MCF 10A (cell line): ENCODE measurements around the gene ITGB7. TPM values are rescaled to one million over a fixed set of nuclear protein-coding genes. Genes with fewer than 3 reads are reported as not detected.
A peak's percentile ranks its signal among the peaks of the same experiment; 100 is the strongest.

Source experiments
- BruUV-seq: library from RNA; stranded (reverse); fragments of 400-500 nt; replicated peaks from 2 replicates; lab custom pipeline; 2021; lab: Mats Ljungman, UMichigan
- CTCF ChIA-PET: fragments of 300-600 bp; sonication (Branson Sonifier 250); formaldehyde crosslinking; extraction: SDS; loops from one replicate; lab custom pipeline; 2021; ENCODE audit warnings: antibody characterized with exemption, inconsistent platforms; lab: Yijun Ruan, JAX
- POLR2A ChIA-PET: fragments of 300-600, 350-650 bp; sonication (Branson Sonifier 250); formaldehyde crosslinking; extraction: SDS; loops from one replicate; lab custom pipeline; 2020; ENCODE audit warnings: antibody characterized with exemption, inconsistent platforms; lab: Yijun Ruan, JAX
- DNase-seq: peaks from one replicate; pipeline ENCODE4 v3.0.0-alpha.2; 2018; ENCODE audit not compliant: unreplicated experiment
- H3K27ac Mint-ChIP-seq: one replicate; pipeline ENCODE4 v1.8.0; 2022; ENCODE audit warnings: mild to moderate bottlenecking, low read depth, mixed read lengths; ENCODE audit not compliant: unreplicated experiment
- H3K27me3 Mint-ChIP-seq: one replicate; pipeline ENCODE4 v1.8.0; 2022; ENCODE audit warnings: mixed read lengths; ENCODE audit not compliant: insufficient read depth, unreplicated experiment
- H3K36me3 Mint-ChIP-seq: one replicate; pipeline ENCODE4 v1.8.0; 2022; ENCODE audit warnings: mild to moderate bottlenecking, moderate library complexity, mixed read lengths; ENCODE audit not compliant: insufficient read depth, unreplicated experiment
- H3K4me1 Mint-ChIP-seq: one replicate; pipeline ENCODE4 v1.8.0; 2022; ENCODE audit warnings: mixed read lengths; ENCODE audit not compliant: insufficient read depth, unreplicated experiment
- H3K4me3 Mint-ChIP-seq: one replicate; pipeline ENCODE4 v1.8.0; 2022; ENCODE audit warnings: mild to moderate bottlenecking, moderate library complexity, mixed read lengths; ENCODE audit not compliant: unreplicated experiment
- H3K9me3 Mint-ChIP-seq: one replicate; pipeline ENCODE4 v1.8.0; 2022; ENCODE audit warnings: mixed read lengths; ENCODE audit not compliant: unreplicated experiment
- intact Hi-C: fragments of 100-400 bp; cut with micrococcal nuclease; formaldehyde crosslinking; loops from 2 replicates; pipeline ENCODE4 v1.14.1; 2022
- total RNA-seq: library from RNA; stranded (reverse); gene quantifications from 2 replicates; pipeline ENCODE4 v1.2.3, GENCODE V29; 2022
- TF ChIP-seq, protein P1 (sequence below): fragments of 200-600 bp; IDR thresholded peaks from one replicate; pipeline ENCODE4 v1.8.0; 2022; ENCODE audit warnings: antibody characterized with exemption, mild to moderate bottlenecking; ENCODE audit not compliant: unreplicated experiment

ITGB7 gene
- total RNA-seq, 1 experiment from 2014 or later, result 1.0 TPM

DNA sequence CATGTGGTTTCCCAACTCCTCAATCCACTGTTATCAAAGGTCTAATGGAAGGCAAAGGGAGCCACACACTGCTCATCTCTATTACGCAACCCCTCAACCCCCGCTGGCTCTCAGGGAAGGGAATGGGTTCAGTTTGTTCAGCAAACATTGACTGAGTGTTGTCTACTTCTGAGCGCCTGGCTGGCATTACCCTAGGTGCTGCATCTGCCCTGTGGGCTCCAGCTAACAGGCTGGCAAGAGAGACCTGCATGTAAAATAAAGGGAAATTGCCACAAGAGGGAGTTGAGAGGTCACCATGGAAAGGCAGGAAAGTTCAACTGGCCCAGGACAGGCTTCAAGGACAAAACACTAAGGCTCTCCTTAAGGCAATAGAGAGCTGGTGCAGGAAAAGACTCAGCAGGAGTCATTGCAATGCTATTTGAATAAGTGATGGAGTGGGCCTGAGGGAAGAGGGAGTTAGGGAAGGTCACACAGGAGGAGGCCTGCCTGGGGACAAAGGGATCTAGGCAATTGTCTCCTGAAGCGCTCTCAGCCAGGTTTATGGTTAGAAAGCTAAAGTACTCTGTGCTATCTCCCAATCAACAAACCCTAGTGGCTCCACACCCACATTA, 32.1 kb downstream of the ITGB7 start:
- TF ChIP-seq, protein P1, sequence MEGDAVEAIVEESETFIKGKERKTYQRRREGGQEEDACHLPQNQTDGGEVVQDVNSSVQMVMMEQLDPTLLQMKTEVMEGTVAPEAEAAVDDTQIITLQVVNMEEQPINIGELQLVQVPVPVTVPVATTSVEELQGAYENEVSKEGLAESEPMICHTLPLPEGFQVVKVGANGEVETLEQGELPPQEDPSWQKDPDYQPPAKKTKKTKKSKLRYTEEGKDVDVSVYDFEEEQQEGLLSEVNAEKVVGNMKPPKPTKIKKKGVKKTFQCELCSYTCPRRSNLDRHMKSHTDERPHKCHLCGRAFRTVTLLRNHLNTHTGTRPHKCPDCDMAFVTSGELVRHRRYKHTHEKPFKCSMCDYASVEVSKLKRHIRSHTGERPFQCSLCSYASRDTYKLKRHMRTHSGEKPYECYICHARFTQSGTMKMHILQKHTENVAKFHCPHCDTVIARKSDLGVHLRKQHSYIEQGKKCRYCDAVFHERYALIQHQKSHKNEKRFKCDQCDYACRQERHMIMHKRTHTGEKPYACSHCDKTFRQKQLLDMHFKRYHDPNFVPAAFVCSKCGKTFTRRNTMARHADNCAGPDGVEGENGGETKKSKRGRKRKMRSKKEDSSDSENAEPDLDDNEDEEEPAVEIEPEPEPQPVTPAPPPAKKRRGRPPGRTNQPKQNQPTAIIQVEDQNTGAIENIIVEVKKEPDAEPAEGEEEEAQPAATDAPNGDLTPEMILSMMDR, result peak; percentile 18
- no peak overlapping the region for H3K4me3 Mint-ChIP-seq

DNA sequence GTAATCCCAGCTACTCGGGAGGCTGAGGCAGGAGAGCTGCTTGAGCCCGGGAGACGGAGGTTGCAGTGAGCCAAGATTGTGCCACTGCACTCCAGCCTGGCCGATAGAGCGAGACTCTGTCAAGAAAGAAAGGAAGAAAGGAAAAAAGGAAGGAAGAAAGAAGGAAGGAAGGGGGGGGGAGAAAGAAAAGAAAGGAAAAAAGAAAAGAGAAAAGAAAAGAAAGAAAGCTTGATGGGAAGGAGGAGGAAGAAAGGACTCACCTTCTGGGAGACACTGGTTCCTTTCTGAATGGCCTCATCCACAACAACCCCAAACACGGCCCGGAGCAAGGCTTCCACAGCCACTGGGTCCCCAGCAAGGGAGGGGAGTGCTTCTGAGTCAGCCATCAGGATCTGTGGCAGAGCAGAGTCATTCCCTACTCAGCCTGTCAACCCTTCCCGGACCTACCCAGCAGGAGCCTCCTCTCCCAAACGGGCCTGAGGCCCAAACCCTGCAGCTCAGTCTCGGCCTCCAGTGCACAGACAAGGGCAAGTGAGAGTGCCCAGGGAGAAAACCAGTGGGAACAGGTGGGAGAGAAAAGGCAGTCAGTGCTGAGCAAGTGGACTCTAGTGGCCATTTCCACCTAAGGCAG, 33.9 kb downstream of the ITGB7 start:
- ChIA-PET CTCF (interaction anchor here (1.9 to 2.7 kb wide), 2 partner anchors 13 to 108 kb away, joined by 7 to 9 read pairs; no protein-coding TSS in a partner anchor), POLR2A (no interaction called here)

More for the DNA sequence above, 32.1 kb downstream of the ITGB7 start:
- Mint-ChIP-seq H3K4me1 (peaks cover 23% of the 10 kb centered on the region), H3K36me3 (peaks cover 24% of the 10 kb centered on the region), H3K27me3 (no peaks in the 10 kb centered on the region), H3K9me3 (no peaks in the 10 kb centered on the region), H3K27ac (no peak overlapping the region)
- ChIA-PET CTCF (interaction anchor here (1.0 to 2.7 kb wide), 4 partner anchors 11 to 109 kb away, joined by 3 to 8 read pairs (median 5); no protein-coding TSS in a partner anchor), POLR2A (interaction anchor here (0.7 kb wide), 1 partner anchor 129 kb away, joined by 3 read pairs; no protein-coding TSS in a partner anchor)
- DNase-seq, result peak; percentile 61
- intact Hi-C loops, result no loop called here
- BruUV-seq, result no TSS peak

DNA sequence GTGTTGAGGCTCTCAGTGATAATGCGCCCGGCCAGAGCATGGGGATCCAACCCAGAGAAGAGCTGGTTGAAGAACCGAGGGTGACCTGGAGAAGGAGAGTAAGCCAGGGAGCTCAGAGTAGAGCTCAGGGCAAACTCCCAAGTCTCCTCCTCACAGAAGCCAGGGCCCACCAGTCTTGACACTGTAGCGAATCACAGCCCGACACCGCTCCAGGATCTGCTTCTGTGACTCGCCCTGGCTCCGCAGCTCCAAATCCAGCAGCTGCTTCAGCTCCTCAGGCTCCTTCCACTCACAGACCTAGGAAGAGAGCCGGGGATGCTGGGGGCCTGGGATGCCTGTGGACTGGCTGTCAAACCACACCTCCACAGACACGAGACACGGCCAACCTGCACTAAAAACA, 34.7 kb downstream of the ITGB7 start:
- TF ChIP-seq, protein P1, result no peak
- H3K27me3 Mint-ChIP-seq, result no peaks in the 10 kb centered on the region
- no peak for DNase-seq
- H3K9me3 Mint-ChIP-seq, result no peaks in the 10 kb centered on the region
- H3K36me3 Mint-ChIP-seq, result peaks cover 22% of the 10 kb centered on the region
- BruUV-seq, result no TSS peak
- H3K4me3 Mint-ChIP-seq, result no peak overlapping the region
- CTCF ChIA-PET, result interaction anchor here (0.6 to 1.9 kb wide), 2 partner anchors 12 to 397 kb away, joined by 3 to 9 read pairs; no protein-coding TSS in a partner anchor
- intact Hi-C loops, result no loop called here
- peaks cover 18% of the 10 kb centered on the region for H3K4me1 Mint-ChIP-seq
- peak overlapping the region; percentile 56 for H3K27ac Mint-ChIP-seq
- POLR2A ChIA-PET, result no interaction called here

More for the DNA sequence above, 33.9 kb downstream of the ITGB7 start:
- Mint-ChIP-seq H3K4me3 (no peak overlapping the region), H3K9me3 (no peaks in the 10 kb centered on the region), H3K4me1 (peaks cover 18% of the 10 kb centered on the region), H3K36me3 (peaks cover 22% of the 10 kb centered on the region), H3K27me3 (no peaks in the 10 kb centered on the region), H3K27ac (no peak overlapping the region)
- intact Hi-C loops, result no loop called here
- no TSS peak for BruUV-seq
- no peak for DNase-seq
- TF ChIP-seq, protein P1, result no peak

DNA sequence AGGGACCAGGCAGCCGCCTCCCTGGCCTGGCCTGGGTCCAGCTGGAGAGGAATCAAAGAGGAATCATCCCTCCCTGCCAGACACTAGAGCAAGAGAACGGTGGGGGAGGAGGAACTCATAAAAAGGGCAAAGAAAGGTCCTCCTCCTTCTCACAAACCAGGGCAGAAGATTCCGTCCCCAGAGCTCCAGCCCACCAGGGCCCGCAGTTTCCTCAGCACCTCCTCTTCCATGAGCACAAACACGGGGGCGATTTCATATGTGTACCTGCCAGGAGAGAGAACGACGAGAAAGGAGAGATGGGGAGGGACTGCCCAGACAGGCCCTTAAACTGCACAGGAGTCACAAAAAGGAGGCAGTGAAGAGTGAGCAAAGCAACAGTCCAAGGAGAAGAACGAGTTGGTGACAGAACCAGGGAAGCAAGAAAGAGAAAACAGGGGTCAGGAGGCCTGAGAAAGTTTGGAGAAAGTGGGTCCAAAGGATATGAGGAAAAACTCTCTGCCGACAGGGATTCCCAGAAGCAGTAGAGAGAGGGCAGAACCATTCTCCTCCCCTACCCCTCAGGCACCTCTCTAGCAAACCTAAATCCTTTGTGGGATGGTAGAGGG, 35.2 kb downstream of the ITGB7 start:
- H3K9me3 Mint-ChIP-seq, result no peaks in the 10 kb centered on the region

More for the DNA sequence above, 35.2 kb downstream of the ITGB7 start:
- POLR2A ChIA-PET, result no interaction called here
- DNase-seq, result no peak
- peaks cover 18% of the 10 kb centered on the region for H3K4me1 Mint-ChIP-seq
- intact Hi-C loops, result no loop called here
- CTCF ChIA-PET, result interaction anchor here (0.6 to 2.0 kb wide), 3 partner anchors 12 to 40 kb away, joined by 3 to 9 read pairs (median 7); no protein-coding TSS in a partner anchor
- no TSS peak for BruUV-seq
- TF ChIP-seq, protein P1, result no peak
- peaks cover 22% of the 10 kb centered on the region for H3K36me3 Mint-ChIP-seq
- no peak overlapping the region for H3K4me3 Mint-ChIP-seq
- peak overlapping the region; percentile 56 for H3K27ac Mint-ChIP-seq
- no peaks in the 10 kb centered on the region for H3K27me3 Mint-ChIP-seq
